Lower lobe of right lung (tissue), 2 donors: ENCODE results near the gene DDX49. TPM values are rescaled to one million over a fixed set of nuclear protein-coding genes. Genes with fewer than 3 reads are reported as not detected.

Source experiments
- ATAC-seq, 2 donors: fragments of 200-7000 bp; cut with Tn5 transposase; one replicate each; pipeline ENCODE4 v1.9.1; 2020 to 2022; ENCODE audit warnings: mild to moderate bottlenecking in 2 of 2, moderate library complexity in 2 of 2
- DNase-seq: peaks from one replicate; pipeline ENCODE4 v3.0.0-alpha.2; 2020
- H3K27ac ChIP-seq: fragments of 200-600 bp; one replicate; pipeline ENCODE4 v1.8.0; 2022
- H3K27me3 ChIP-seq: fragments of 200-600 bp; one replicate; pipeline ENCODE4 v1.8.0; 2022; ENCODE audit warnings: low read depth
- H3K36me3 ChIP-seq: fragments of 200-600 bp; one replicate; pipeline ENCODE4 v1.8.0; 2022; ENCODE audit warnings: mild to moderate bottlenecking
- H3K4me1 ChIP-seq: fragments of 200-600 bp; one replicate; pipeline ENCODE4 v1.8.0; 2022
- H3K4me3 ChIP-seq: fragments of 200-600 bp; one replicate; pipeline ENCODE4 v1.8.0; 2022; ENCODE audit warnings: mild to moderate bottlenecking
- H3K9me3 ChIP-seq: fragments of 200-600 bp; one replicate; pipeline ENCODE4 v1.8.0; 2022
- CTCF ChIP-seq: fragments of 200-600 bp; IDR thresholded peaks from one replicate; pipeline ENCODE4 v1.8.0; 2022; ENCODE audit warnings: antibody characterized with exemption, mild to moderate bottlenecking
- intact Hi-C: fragments of 100-400 bp; cut with DNase I; formaldehyde crosslinking; loops from one replicate; pipeline ENCODE4 v1.11.0; 2022
- total RNA-seq: library from RNA; stranded (reverse); fragmentation: NEBNext Ultra II Directional; extraction: Animal tissue kit (Norgen Biotek cat#: 25700); gene quantifications from one replicate; pipeline ENCODE4 v1.2.1, GENCODE V29; 2021
- donor health status: DM: no; HTN: yes; CAD: no; lungs with severe emphysema.

Gene DDX49
- total RNA-seq, 1 donor from 2014 or later: 32.2 TPM

DNA sequence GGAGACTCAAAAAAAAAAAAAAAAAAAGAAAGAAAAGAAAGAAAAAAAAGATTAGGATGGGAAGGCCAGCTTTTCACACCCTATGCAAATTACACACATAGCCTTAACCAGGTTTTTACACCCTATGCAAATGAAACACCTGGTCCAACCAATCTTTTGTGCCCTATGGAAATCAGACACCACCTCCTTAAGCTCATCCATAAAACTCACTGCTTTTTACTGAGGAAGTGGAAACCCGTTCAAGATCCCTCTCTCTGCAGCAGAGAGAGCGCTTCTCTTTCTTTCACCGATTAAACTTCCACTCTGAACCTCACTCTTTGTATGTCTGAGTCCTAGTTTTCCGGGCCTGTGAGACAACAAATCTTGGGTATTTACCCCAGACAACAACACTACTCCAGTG is 46.8 kb downstream of the DDX49 start:
- TF ChIP-seq CTCF: no peak
- intact Hi-C loops: no loop called here
- ATAC-seq (no peak), DNase-seq (no peak)
- peaks cover 35% of the 10 kb centered on the region for H3K4me1 ChIP-seq
- H3K36me3 ChIP-seq: no peaks in the 10 kb centered on the region
- peaks cover 7% of the 10 kb centered on the region for H3K27me3 ChIP-seq
- no peak overlapping the region for H3K4me3 ChIP-seq
- H3K9me3 ChIP-seq: no peaks in the 10 kb centered on the region
- H3K27ac ChIP-seq: peak overlapping the region; percentile 80

DNA sequence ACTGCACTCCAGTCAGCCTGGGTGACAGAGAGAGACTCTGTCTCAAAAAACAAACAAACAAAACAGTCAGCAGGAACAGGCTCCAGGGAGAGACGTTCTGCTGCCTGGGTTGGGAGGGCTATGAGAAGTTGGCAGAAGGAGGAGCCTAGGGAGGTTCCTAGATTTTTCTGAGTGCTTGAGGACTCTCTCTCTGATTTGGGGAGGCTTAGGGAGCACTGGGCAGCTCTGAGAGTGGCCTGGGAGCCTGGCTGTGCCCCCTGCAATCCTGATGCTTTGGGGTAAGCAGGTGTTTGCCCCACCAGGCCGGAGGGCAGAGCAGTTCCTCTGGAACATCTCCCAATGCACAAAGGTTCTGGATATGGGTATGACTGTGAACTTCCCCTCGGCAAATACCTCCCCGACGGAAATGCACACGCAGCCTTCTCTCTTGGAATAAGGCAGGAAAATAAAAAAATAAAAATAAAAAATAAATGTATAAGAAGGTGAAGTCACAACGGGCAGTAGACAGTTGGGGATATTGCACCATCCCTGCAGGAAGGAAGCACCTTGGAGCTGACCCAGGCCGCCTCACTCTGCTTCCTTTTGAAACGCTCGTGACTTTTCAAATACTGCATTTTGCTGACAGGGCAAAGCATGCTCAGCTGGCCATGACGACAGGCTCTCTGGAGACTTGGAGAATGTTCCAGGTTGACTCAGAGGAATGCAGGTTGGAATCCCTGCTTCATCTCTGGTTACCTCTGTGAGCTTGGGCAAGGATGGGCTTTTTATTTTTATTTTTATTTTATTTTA is 48.0 kb downstream of the DDX49 start:
- Histone ChIP-seq H3K27ac (peak overlapping the region; percentile 80), H3K4me1 (peaks cover 47% of the 10 kb centered on the region), H3K36me3 (no peaks in the 10 kb centered on the region), H3K27me3 (no peaks in the 10 kb centered on the region), H3K4me3 (no peak overlapping the region), H3K9me3 (no peaks in the 10 kb centered on the region)
- intact Hi-C loops: no loop called here
- peak; percentile 60 to 69 for ATAC-seq
- peak; percentile 74 for DNase-seq
- no peak for TF ChIP-seq CTCF

DNA sequence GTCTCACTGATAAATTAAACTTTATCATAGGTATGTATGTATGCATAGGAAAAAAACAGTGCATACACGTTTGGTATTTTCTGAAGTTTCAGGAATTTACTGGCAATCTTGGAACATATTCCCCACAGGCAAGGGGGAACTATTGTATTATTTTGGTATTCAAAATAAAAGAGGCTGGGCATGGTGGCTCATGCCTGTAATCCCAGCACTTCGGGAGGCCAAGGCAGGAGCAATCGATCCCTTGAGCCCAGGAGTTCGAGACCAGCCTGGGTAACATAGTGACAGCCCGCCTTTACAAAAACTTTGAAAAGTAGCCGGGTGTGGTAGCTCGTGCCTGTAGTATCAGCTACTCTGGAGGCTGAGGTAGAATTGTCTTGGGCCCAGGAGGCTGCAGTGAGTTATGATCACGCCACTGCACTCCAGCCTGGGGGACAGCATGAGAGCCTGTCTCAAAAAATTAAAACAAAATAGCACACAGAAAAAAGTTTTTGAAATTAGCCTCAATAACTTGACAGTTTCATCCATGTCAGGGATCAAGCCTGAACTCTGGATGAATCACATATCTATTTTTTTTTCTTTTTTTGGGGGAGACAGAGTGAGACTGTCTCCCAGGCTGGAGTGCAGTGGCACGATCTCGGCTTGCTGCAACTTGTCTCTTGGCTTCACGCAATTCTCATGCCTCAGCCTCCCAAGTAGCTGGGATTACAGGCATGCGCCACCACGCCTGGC is 50.6 kb downstream of the DDX49 start:
- Histone ChIP-seq H3K9me3 (no peaks in the 10 kb centered on the region), H3K36me3 (no peaks in the 10 kb centered on the region), H3K27ac (peak overlapping the region; percentile 36), H3K27me3 (no peaks in the 10 kb centered on the region), H3K4me1 (peaks cover 55% of the 10 kb centered on the region), H3K4me3 (no peak overlapping the region)
- DNase-seq (no peak), ATAC-seq (no peak)
- intact Hi-C loops: no loop called here
- TF ChIP-seq CTCF: no peak

GRCh38 chr19:18972301-18972811 is 52.8 kb downstream of the DDX49 start:
- peaks cover 51% of the 10 kb centered on the region for H3K4me1 ChIP-seq
- no peak for TF ChIP-seq CTCF
- no peak overlapping the region for H3K4me3 ChIP-seq
- DNase-seq (no peak), ATAC-seq (peak; percentile 29 to 41)
- intact Hi-C loops: no loop called here
- peak overlapping the region; percentile 68 for H3K27ac ChIP-seq
- no peaks in the 10 kb centered on the region for H3K27me3 ChIP-seq
- no peaks in the 10 kb centered on the region for H3K36me3 ChIP-seq
- no peaks in the 10 kb centered on the region for H3K9me3 ChIP-seq

GRCh38 chr19:18972851-18973250 is 53.3 kb downstream of the DDX49 start:
- no peaks in the 10 kb centered on the region for H3K27me3 ChIP-seq
- peak in 1 of 2 donors; percentile 28 for ATAC-seq

More at GRCh38 chr19:18972851-18973250, 53.3 kb downstream of the DDX49 start:
- no peak for TF ChIP-seq CTCF
- DNase-seq: no peak
- Histone ChIP-seq H3K4me3 (no peak overlapping the region), H3K27ac (peak overlapping the region; percentile 68), H3K36me3 (no peaks in the 10 kb centered on the region), H3K9me3 (no peaks in the 10 kb centered on the region), H3K4me1 (peaks cover 46% of the 10 kb centered on the region)
- intact Hi-C loops: no loop called here
